BLaER1 treated with 17β-estradiol and CSF1 and Interleukin-3, amounts not matched to agents 10 nM and 100 nM (cell line): ENCODE results near the gene GRB2.

Source experiments
- H3K27ac ChIP-seq, 11 experiments: shearing (Covaris generic); formaldehyde crosslinking; 2 replicates each; pipeline ENCODE4 v1.8.1; 2022
- H3K27me3 ChIP-seq, 11 experiments: shearing (Covaris generic); formaldehyde crosslinking; 2 replicates each; pipeline ENCODE4 v1.8.1; 2022
- H3K36me3 ChIP-seq, 11 experiments: shearing (Covaris generic); formaldehyde crosslinking; 2 replicates each; pipeline ENCODE4 v1.8.1; 2022
- H3K4me1 ChIP-seq, 10 experiments: shearing (Covaris generic); formaldehyde crosslinking; 2 replicates each; pipeline ENCODE4 v1.8.1; 2022
- H3K4me2 ChIP-seq, 11 experiments: shearing (Covaris generic); formaldehyde crosslinking; 2 replicates each; pipeline ENCODE4 v1.8.1; 2022
- H3K4me3 ChIP-seq, 10 experiments: shearing (Covaris generic); formaldehyde crosslinking; 2 replicates each; pipeline ENCODE4 v1.8.1; 2022
- H3K9ac ChIP-seq, 11 experiments: shearing (Covaris generic); formaldehyde crosslinking; 2 replicates each; pipeline ENCODE4 v1.8.1; 2022
- H3K9me3 ChIP-seq, 11 experiments: shearing (Covaris generic); formaldehyde crosslinking; replicated peaks in 1 of 11; 2 replicates each; pipeline ENCODE4 v1.8.1; 2022
- H4K20me1 ChIP-seq, 11 experiments: shearing (Covaris generic); formaldehyde crosslinking; 2 replicates each; pipeline ENCODE4 v1.8.1; 2022
- Cebpa-rat ChIP-seq, 11 experiments: shearing (Covaris generic); IDR thresholded peaks; 2 replicates each; pipeline ENCODE4 v1.8.1; 2022

The GRB2 gene

DNA sequence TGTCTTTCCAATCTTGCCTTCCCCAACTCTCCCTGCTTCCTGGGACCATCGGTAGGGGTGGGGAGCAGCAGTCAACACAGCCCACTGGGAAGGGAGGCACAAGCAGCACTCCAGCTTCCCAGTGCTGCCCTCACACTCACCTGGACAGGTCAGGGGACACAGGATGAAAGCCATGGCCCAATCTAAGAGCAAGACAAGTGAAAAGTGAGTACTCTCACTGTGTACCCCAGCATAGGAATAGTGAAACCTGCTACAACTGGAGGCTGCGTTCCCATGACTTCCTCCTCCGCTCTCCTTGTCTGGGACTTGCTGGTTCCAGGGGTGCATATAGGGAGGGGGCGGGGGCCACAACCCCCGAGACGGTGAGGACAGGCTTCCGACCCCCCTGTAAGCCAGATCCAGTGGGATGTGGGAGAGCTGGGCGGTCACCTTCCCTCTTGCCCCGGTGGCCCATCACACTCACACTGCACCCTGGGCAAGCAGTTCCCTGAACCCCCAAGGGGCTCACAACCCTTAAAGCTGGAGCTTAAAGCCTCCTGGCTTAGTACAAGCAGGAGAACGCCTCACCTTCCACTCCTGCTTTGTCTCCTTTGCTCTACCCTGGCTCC is 86.8 kb downstream of the GRB2 start:
- Histone ChIP-seq H3K4me2 (peak overlapping the region in 5 of 11 experiments; percentile 12 to 96 (median 89); a peak in 8 of 22 replicates), H3K27me3 (no peaks in the 10 kb centered on the region), H3K27ac (peak overlapping the region in 7 of 11 experiments; percentile 29 to 90 (median 55); a peak in 11 of 22 replicates), H3K9ac (peak overlapping the region in 8 of 11 experiments; percentile 1 to 73 (median 36); a peak in 11 of 22 replicates), H3K36me3 (peaks cover 59 to 96% (median 73%) of the 10 kb centered on the region in 11 experiments), H3K9me3 (no peaks in the 10 kb centered on the region), H3K4me3 (no peak overlapping the region), H4K20me1 (peaks cover 4 to 77% (median 39%) of the 10 kb centered on the region in 11 experiments; a peak in 16 of 22 replicates), H3K4me1 (peaks cover 7 to 77% (median 44%) of the 10 kb centered on the region in 10 experiments)
- TF ChIP-seq Cebpa-rat (IDR thresholded peaks at IDR 0.05), result no peak

DNA sequence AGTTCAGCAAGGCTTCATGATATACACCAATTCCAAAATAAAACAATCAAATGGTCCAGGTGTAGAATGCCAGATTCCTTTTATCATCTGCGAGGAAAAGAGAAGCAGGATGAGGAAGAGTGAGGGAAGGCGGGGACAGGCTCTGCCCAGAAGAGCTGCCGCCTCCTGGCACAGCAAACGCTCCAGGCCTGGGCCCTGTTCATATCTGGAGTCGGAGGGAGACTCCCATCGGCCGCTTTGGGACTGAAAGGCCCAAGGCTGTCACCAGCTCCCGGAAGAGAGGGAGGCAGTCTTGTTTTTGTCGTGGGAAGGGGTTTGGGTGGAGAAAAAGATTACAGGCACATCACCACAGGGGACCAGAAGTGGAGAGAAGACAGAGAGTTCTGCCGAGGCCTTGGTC is 87.3 kb downstream of the GRB2 start:
- Histone ChIP-seq H3K4me2 (peak overlapping the region in 5 of 11 experiments; percentile 12 to 96 (median 89); a peak in 8 of 22 replicates), H3K36me3 (peaks cover 59 to 91% (median 68%) of the 10 kb centered on the region in 11 experiments), H3K9ac (peak overlapping the region in 7 of 11 experiments; percentile 11 to 73 (median 45); a peak in 10 of 22 replicates), H3K27me3 (no peaks in the 10 kb centered on the region), H4K20me1 (peaks cover 4 to 72% (median 35%) of the 10 kb centered on the region in 11 experiments; a peak in 16 of 22 replicates), H3K4me1 (peaks cover 4 to 77% (median 44%) of the 10 kb centered on the region in 10 experiments), H3K27ac (peak overlapping the region in 7 of 11 experiments; percentile 29 to 90 (median 55); a peak in 11 of 22 replicates), H3K4me3 (no peak overlapping the region), H3K9me3 (no peaks in the 10 kb centered on the region)
- TF ChIP-seq Cebpa-rat (IDR thresholded peaks at IDR 0.05), result no peak

DNA sequence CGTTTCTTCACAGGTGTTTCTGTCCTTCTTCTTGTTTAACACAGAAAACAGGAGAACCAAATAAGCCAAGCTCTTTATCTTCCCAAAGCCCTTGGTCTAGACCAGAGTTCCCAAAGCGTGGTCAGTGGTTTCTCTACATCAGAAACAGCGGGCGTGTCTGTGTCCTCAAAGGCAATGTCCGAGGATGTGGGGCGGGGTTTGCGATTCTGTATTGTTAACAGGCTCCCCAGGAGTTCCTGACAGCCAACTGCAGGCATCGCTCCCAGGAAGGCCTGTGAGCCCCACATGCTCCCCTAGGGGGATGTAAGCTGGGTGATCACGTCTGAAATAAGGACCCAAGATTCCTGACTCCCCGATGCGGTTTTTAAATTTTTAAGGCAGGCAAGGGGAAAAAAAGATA is 87.8 kb downstream of the GRB2 start:
- Histone ChIP-seq H3K9me3 (no peaks in the 10 kb centered on the region), H3K4me1 (peaks cover 7 to 77% (median 48%) of the 10 kb centered on the region in 10 experiments), H3K4me2 (peak overlapping the region in 4 of 11 experiments; percentile 24 to 96 (median 92); a peak in 8 of 22 replicates), H3K9ac (peak overlapping the region in 4 of 11 experiments; percentile 6 to 73 (median 42); a peak in 5 of 22 replicates), H3K27me3 (no peaks in the 10 kb centered on the region), H4K20me1 (peaks cover 2 to 67% (median 30%) of the 10 kb centered on the region in 11 experiments; a peak in 15 of 22 replicates), H3K4me3 (no peak overlapping the region), H3K36me3 (peaks cover 55 to 86% (median 64%) of the 10 kb centered on the region in 11 experiments), H3K27ac (peak overlapping the region in 4 of 11 experiments; percentile 54 to 90 (median 74); a peak in 8 of 22 replicates)
- no peak for TF ChIP-seq Cebpa-rat (IDR thresholded peaks at IDR 0.05)

DNA sequence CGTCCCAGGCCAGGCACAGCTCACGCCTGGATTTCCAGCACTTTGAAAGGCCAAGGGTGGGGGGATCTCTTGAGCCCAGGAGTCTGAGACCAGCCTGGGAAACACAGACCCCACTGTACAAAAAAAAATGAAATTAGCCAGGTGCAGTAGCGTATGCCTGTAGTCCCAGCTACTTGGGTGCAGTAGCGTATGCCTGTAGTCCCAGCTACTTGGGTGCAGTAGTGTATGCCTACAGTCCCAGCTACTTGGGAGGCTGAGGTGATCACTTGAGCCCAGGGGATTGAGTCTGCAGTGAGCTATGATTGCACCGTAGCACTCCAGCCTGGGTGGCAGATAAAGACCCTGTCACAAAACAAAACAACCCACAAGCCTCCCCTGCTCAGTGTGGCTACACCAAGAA is 89.2 kb downstream of the GRB2 start:
- H4K20me1 ChIP-seq, result peaks cover 0 to 53% (median 16%) of the 10 kb centered on the region in 11 experiments; a peak in 12 of 22 replicates
- H3K27ac ChIP-seq, result peak overlapping the region in 7 of 11 experiments; percentile 17 to 93 (median 82); a peak in 10 of 22 replicates
- peak overlapping the region in 3 of 11 experiments; percentile 15 to 69 (median 48); a peak in 3 of 22 replicates for H3K9ac ChIP-seq
- peak overlapping the region in 5 of 11 experiments; percentile 83 to 96 (median 89); a peak in 10 of 22 replicates for H3K4me2 ChIP-seq
- H3K9me3 ChIP-seq, result no peaks in the 10 kb centered on the region
- H3K27me3 ChIP-seq, result no peaks in the 10 kb centered on the region
- H3K4me1 ChIP-seq, result peaks cover 21 to 85% (median 62%) of the 10 kb centered on the region in 10 experiments
- TF ChIP-seq Cebpa-rat (IDR thresholded peaks at IDR 0.05), result no peak
- peaks cover 42 to 71% (median 50%) of the 10 kb centered on the region in 11 experiments for H3K36me3 ChIP-seq
- H3K4me3 ChIP-seq, result no peak overlapping the region

GRCh38 chr17:75315541-75316243 is 89.8 kb downstream of the GRB2 start:
- Histone ChIP-seq H3K27ac (peak overlapping the region in 7 of 11 experiments; percentile 17 to 93 (median 82); a peak in 11 of 22 replicates), H3K4me1 (peaks cover 22 to 91% (median 68%) of the 10 kb centered on the region in 10 experiments), H3K4me2 (peak overlapping the region in 5 of 11 experiments; percentile 83 to 96 (median 89); a peak in 10 of 22 replicates), H3K4me3 (no peak overlapping the region), H4K20me1 (peaks cover 0 to 47% (median 14%) of the 10 kb centered on the region in 11 experiments; a peak in 12 of 22 replicates), H3K36me3 (peaks cover 36 to 66% (median 45%) of the 10 kb centered on the region in 11 experiments), H3K9ac (peak overlapping the region in 4 of 11 experiments; percentile 15 to 69 (median 58); a peak in 5 of 22 replicates), H3K27me3 (no peaks in the 10 kb centered on the region), H3K9me3 (no peaks in the 10 kb centered on the region)
- no peak for TF ChIP-seq Cebpa-rat (IDR thresholded peaks at IDR 0.05)

DNA sequence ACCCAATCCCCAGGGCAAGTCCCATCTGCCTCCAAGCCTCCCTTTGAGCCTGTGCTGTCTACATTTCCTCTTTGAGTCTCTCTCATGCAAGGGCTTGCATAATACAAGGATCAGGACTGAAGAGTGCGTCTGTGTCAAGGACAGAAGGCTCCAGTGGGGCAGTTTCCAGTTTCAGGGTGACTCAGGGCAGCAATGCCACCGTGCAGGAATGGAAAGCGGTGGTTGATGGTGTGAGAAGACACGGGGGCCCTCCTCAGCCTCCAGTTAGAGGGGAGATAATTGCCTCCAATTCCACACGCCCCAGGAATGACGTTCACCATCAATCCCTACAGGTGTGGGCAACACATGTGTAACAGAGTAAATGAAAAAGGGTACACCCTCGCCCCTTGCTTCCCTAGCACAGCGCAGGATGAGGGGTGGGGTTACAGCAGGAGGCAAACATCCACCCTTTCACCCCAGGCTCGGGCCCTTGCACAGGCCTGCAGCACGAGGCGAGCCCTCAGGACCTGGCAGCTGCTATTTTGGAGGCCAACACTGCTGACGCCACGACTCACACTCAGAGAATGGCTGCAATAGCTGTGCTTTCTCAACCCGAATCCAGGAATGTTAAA is 91.4 kb downstream of the GRB2 start:
- Histone ChIP-seq H3K27ac (peak overlapping the region in 10 of 11 experiments; percentile 29 to 95 (median 80); a peak in 19 of 22 replicates), H3K27me3 (no peaks in the 10 kb centered on the region), H4K20me1 (peaks cover 0 to 31% (median 10%) of the 10 kb centered on the region in 11 experiments; a peak in 11 of 22 replicates), H3K36me3 (peaks cover 20 to 49% (median 28%) of the 10 kb centered on the region in 11 experiments), H3K4me1 (peaks cover 33 to 100% (median 84%) of the 10 kb centered on the region in 10 experiments), H3K9ac (peak overlapping the region in 6 of 11 experiments; percentile 2 to 83 (median 72); a peak in 12 of 22 replicates), H3K4me2 (peak overlapping the region in 9 of 11 experiments; percentile 11 to 96 (median 83); a peak in 17 of 22 replicates), H3K4me3 (peak overlapping the region in 1 of 10 experiments; percentile 36; a peak in 1 of 20 replicates), H3K9me3 (no peaks in the 10 kb centered on the region)
- TF ChIP-seq Cebpa-rat (IDR thresholded peaks at IDR 0.05), result peak in 4 of 11 experiments; percentile 67 to 83 (median 74); a peak in 6 of 22 replicates

- no peak; a peak in 1 of 22 replicates for TF ChIP-seq Cebpa-rat (IDR thresholded peaks at IDR 0.05)
- Histone ChIP-seq H3K36me3 (peaks cover 0 to 14% (median 10%) of the 10 kb centered on the region in 11 experiments; a peak in 7 of 22 replicates), H3K4me2 (peak overlapping the region in 9 of 11 experiments; percentile 21 to 95 (median 83); a peak in 17 of 22 replicates), H3K27ac (peak overlapping the region; percentile 4 to 95 (median 74); a peak in 19 of 22 replicates), H3K27me3 (no peaks in the 10 kb centered on the region), H3K4me3 (no peak overlapping the region), H4K20me1 (0 out of 22 replicates have a peak, but pooled peaks cover 0 to 5% (median 0%) of the 10 kb centered on the region in 11 experiments), H3K9me3 (no peaks in the 10 kb centered on the region), H3K9ac (peak overlapping the region in 7 of 11 experiments; percentile 6 to 76 (median 59); a peak in 13 of 22 replicates), H3K4me1 (peaks cover 44 to 97% (median 70%) of the 10 kb centered on the region in 10 experiments)
Measured at GRCh38 chr17:75308732-75309629, 96.5 kb downstream of the GRB2 start.
